SK-N-SH treated with all-trans-retinoic acid at 6 μM for 48 hours (cell line): ENCODE measurements around the gene LYSMD3.

ENCODE experiments used
- ARNTL ChIP-seq: fragments of 450-650 bp; formaldehyde crosslinking; IDR thresholded peaks from 2 replicates; pipeline ENCODE4 v1.5.0; 2020; ENCODE audit warnings: low read depth, mild to moderate bottlenecking, moderate library complexity, borderline replicate concordance
- ESRRG ChIP-seq: fragments of 250-450 bp; sonication (Bioruptor Pico); IDR thresholded peaks from 2 replicates; pipeline ENCODE4 v1.6.1; 2021; ENCODE audit warnings: mild to moderate bottlenecking
- GLIS3 ChIP-seq: fragments of 250-450 bp; sonication (Bioruptor Pico); IDR thresholded peaks from 2 replicates; pipeline ENCODE4 v1.5.0; 2020; ENCODE audit warnings: mild to moderate bottlenecking, moderate library complexity
- ISL1 ChIP-seq: fragments of 250-450 bp; sonication (Bioruptor Pico); IDR thresholded peaks from 2 replicates; pipeline ENCODE4 v2.1.2; 2022; ENCODE audit warnings: mild to moderate bottlenecking, moderate library complexity
- TCF4 ChIP-seq: fragments of 250-450 bp; sonication (Bioruptor Pico); IDR thresholded peaks from 2 replicates; pipeline ENCODE4 v1.8.0; 2021; ENCODE audit warnings: mild to moderate bottlenecking, moderate library complexity, borderline replicate concordance
- TOX ChIP-seq: fragments of 250-450 bp; sonication (Bioruptor Pico); IDR thresholded peaks from 2 replicates; pipeline ENCODE4 v1.8.0; 2021; ENCODE audit warnings: mild to moderate bottlenecking, moderate library complexity, borderline replicate concordance
- ZNF8 ChIP-seq: fragments of 450-650 bp; formaldehyde crosslinking; IDR thresholded peaks from 2 replicates; pipeline ENCODE4 v1.5.0; 2020; ENCODE audit warnings: mild to moderate bottlenecking, moderate library complexity
- TF ChIP-seq, protein P1 (sequence below): fragments of 250-450 bp; sonication (Bioruptor Pico); IDR thresholded peaks from 2 replicates; pipeline ENCODE4 v1.8.0; 2020; ENCODE audit warnings: mild to moderate bottlenecking, moderate library complexity, borderline replicate concordance
- TF ChIP-seq, protein P2 (sequence below): fragments of 250-450 bp; sonication (Bioruptor Pico); IDR thresholded peaks from 2 replicates; pipeline ENCODE4 v1.5.1; 2020; ENCODE audit warnings: low read depth, mild to moderate bottlenecking, moderate library complexity
- TF ChIP-seq, protein P3 (sequence below): fragments of 250-450 bp; sonication (Bioruptor Pico); IDR thresholded peaks from 2 replicates; pipeline ENCODE4 v1.5.0; 2020; ENCODE audit warnings: mild to moderate bottlenecking, moderate library complexity

DNA sequence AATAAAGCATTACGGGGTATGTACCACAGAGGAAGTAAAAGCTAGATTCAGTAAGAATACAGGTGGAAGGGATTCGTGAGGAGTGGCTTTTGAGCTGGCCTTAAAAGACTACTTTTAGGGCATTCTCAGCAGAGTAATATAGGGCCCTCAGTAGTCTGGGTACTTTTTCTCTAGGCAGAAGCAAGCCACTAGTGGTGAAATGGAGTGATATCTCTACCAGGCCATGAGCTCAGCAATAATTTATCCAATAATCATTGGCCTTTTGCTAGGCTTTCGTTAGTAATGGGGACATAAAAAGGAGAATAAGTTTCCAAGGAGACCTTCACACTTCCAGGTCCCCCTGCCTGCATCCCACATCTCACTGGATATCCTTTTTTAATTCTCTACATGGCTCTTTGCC lies 53.0 kb downstream of the LYSMD3 start:
- TF ChIP-seq TCF4 (CRISPR knock-in tag) (no peak), ARNTL (no peak), ZNF8 (CRISPR knock-in tag) (no peak), TOX (CRISPR knock-in tag) (no peak), GLIS3 (no peak), ESRRG (CRISPR knock-in tag) (no peak), ISL1 (CRISPR knock-in tag) (no peak)
- TF ChIP-seq, protein P1, sequence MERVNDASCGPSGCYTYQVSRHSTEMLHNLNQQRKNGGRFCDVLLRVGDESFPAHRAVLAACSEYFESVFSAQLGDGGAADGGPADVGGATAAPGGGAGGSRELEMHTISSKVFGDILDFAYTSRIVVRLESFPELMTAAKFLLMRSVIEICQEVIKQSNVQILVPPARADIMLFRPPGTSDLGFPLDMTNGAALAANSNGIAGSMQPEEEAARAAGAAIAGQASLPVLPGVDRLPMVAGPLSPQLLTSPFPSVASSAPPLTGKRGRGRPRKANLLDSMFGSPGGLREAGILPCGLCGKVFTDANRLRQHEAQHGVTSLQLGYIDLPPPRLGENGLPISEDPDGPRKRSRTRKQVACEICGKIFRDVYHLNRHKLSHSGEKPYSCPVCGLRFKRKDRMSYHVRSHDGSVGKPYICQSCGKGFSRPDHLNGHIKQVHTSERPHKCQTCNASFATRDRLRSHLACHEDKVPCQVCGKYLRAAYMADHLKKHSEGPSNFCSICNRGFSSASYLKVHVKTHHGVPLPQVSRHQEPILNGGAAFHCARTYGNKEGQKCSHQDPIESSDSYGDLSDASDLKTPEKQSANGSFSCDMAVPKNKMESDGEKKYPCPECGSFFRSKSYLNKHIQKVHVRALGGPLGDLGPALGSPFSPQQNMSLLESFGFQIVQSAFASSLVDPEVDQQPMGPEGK (CRISPR knock-in tag), result no peak
- TF ChIP-seq, protein P2, sequence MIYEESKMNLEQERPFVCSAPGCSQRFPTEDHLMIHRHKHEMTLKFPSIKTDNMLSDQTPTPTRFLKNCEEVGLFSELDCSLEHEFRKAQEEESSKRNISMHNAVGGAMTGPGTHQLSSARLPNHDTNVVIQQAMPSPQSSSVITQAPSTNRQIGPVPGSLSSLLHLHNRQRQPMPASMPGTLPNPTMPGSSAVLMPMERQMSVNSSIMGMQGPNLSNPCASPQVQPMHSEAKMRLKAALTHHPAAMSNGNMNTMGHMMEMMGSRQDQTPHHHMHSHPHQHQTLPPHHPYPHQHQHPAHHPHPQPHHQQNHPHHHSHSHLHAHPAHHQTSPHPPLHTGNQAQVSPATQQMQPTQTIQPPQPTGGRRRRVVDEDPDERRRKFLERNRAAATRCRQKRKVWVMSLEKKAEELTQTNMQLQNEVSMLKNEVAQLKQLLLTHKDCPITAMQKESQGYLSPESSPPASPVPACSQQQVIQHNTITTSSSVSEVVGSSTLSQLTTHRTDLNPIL, result no peak
- TF ChIP-seq, protein P3, sequence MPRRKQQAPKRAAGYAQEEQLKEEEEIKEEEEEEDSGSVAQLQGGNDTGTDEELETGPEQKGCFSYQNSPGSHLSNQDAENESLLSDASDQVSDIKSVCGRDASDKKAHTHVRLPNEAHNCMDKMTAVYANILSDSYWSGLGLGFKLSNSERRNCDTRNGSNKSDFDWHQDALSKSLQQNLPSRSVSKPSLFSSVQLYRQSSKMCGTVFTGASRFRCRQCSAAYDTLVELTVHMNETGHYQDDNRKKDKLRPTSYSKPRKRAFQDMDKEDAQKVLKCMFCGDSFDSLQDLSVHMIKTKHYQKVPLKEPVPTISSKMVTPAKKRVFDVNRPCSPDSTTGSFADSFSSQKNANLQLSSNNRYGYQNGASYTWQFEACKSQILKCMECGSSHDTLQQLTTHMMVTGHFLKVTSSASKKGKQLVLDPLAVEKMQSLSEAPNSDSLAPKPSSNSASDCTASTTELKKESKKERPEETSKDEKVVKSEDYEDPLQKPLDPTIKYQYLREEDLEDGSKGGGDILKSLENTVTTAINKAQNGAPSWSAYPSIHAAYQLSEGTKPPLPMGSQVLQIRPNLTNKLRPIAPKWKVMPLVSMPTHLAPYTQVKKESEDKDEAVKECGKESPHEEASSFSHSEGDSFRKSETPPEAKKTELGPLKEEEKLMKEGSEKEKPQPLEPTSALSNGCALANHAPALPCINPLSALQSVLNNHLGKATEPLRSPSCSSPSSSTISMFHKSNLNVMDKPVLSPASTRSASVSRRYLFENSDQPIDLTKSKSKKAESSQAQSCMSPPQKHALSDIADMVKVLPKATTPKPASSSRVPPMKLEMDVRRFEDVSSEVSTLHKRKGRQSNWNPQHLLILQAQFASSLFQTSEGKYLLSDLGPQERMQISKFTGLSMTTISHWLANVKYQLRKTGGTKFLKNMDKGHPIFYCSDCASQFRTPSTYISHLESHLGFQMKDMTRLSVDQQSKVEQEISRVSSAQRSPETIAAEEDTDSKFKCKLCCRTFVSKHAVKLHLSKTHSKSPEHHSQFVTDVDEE (CRISPR knock-in tag), result no peak
